ENCODE measurements around the gene TFAP2B. TPM values are rescaled to one million over a fixed set of nuclear protein-coding genes. Genes with fewer than 3 reads are reported as not detected.

TFAP2B gene
- total RNA-seq, 2 donors from 2014 or later, result not detected

DNA sequence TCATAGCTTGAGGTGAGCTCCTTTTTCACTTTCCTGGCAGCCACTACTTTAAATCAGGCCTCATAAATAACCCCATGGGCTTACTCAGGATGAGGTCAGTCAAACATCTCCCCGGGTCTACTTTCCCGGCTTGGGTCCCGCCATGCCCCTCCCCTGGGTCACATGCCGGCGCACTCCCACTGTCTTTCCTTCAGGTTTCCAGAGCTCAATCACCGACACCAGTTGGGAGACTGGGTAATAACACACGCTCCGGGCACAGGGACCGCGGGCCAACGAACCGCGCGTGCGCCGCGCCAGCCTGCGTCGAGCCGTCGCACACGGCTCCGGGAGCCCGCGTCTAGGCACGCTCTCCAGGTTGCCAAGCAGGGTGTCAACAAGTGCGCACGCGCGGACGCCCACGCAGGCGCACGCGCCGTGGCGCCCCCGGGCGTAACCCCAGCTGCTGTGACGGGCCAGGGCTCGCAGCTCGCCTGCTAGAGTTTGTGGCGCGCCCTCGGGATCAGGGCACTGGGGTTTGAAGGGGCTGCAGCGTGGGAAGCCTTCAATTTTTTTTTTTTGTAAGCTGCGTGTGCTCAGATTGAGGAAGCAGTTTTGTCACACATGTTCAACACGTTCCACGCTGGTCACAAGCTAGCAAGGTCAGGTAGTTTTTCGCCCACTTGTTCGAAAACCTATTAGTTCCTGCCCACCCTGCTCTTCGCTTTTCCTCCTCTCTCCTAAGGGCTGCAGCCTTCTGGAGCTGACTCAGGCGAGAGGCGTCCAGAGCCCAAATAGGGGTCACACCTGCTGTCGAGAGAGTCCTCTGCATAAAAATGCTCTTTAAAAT, 31.8 kb downstream of the TFAP2B start:
- 1 to 7% methylated on average over 21 to 55 of the region's 55 CpGs for WGBS, 2 experiments (ENCODE audit: insufficient coverage in 1 of 2, insufficient read length in 1 of 2)
- Mint-ChIP-seq H3K4me3 (peak overlapping the region; percentile 52), H3K4me1 (peaks cover 35% of the 10 kb centered on the region), H3K27me3 (ENCODE audit: insufficient read depth) (peaks cover 97% of the 10 kb centered on the region), H3K36me3 (ENCODE audit: low read depth) (no peaks in the 10 kb centered on the region), H3K9me3 (no peaks in the 10 kb centered on the region), H3K27ac (no peak overlapping the region)
- H3K36me3 ChIP-seq (ENCODE audit: control insufficient read depth, insufficient read depth, low read length), result no peaks in the 10 kb centered on the region
- H3K9me3 ChIP-seq (ENCODE audit: control insufficient read depth, low read length), result no peaks in the 10 kb centered on the region
- no peak overlapping the region for H3K9ac ChIP-seq (ENCODE audit: extremely low read depth, low read length, poor library complexity, severe bottlenecking)
- peak overlapping the region; percentile 79 for H3K4me3 ChIP-seq (ENCODE audit: low read length)
- no peaks in the 10 kb centered on the region for H3K4me1 ChIP-seq (ENCODE audit: control insufficient read depth, insufficient read depth, low read length)
- TF ChIP-seq, protein P1, sequence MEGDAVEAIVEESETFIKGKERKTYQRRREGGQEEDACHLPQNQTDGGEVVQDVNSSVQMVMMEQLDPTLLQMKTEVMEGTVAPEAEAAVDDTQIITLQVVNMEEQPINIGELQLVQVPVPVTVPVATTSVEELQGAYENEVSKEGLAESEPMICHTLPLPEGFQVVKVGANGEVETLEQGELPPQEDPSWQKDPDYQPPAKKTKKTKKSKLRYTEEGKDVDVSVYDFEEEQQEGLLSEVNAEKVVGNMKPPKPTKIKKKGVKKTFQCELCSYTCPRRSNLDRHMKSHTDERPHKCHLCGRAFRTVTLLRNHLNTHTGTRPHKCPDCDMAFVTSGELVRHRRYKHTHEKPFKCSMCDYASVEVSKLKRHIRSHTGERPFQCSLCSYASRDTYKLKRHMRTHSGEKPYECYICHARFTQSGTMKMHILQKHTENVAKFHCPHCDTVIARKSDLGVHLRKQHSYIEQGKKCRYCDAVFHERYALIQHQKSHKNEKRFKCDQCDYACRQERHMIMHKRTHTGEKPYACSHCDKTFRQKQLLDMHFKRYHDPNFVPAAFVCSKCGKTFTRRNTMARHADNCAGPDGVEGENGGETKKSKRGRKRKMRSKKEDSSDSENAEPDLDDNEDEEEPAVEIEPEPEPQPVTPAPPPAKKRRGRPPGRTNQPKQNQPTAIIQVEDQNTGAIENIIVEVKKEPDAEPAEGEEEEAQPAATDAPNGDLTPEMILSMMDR (conservative IDR thresholded peaks at IDR 0.05), result no peak
- no peak overlapping the region for H3K27ac ChIP-seq (ENCODE audit: low read depth, low read length)
- peak; percentile 87 for DNase-seq
- H3K27me3 ChIP-seq (ENCODE audit: control insufficient read depth, insufficient read depth, low read length, poor library complexity, severe bottlenecking), result peaks cover 99% of the 10 kb centered on the region

- Histone ChIP-seq H3K4me3 (ENCODE audit: low read length) (peak overlapping the region; percentile 79), H3K9ac (ENCODE audit: extremely low read depth, low read length, poor library complexity, severe bottlenecking) (no peak overlapping the region)
- 11 to 25% methylated on average over 17 to 31 of the region's 31 CpGs for WGBS, 2 experiments (ENCODE audit: insufficient coverage in 1 of 2, insufficient read length in 1 of 2)
These were observed 32.6 kb downstream of the TFAP2B start for GRCh38 chr6:50851049-50851845.

DNA sequence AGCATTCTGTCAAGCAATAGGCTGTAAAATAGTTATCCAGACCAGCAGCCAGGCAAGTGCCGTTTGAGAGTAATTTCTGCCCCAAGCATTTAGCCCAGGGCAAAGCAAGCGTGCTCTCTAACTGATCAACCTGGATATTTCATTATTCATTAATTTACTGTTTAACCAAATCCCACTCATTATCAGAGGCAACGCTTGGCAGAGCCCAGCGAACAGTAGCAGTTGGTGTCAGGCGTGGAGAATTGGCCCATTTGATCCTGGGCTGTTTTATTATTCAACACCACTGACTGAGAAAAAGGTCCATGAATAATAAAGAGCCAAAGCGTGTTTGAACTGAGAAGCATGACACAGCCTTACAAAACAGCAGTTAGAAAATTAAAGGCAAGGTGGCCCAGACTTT, 35.3 kb downstream of the TFAP2B start:
- no peaks in the 10 kb centered on the region for H3K36me3 Mint-ChIP-seq (ENCODE audit: low read depth)
- H3K27me3 Mint-ChIP-seq (ENCODE audit: insufficient read depth), result peaks cover 93% of the 10 kb centered on the region
- TF ChIP-seq, protein P1 (conservative IDR thresholded peaks at IDR 0.05), result no peak
- H3K4me3 Mint-ChIP-seq, result no peak overlapping the region
- WGBS, 2 experiments (ENCODE audit: insufficient coverage in 1 of 2, insufficient read length in 1 of 2), result 38 to 47% methylated on average over 1 to 6 of the region's 6 CpGs
- no peaks in the 10 kb centered on the region for H3K9me3 Mint-ChIP-seq
- no peak for DNase-seq
- Histone ChIP-seq H3K36me3 (ENCODE audit: control insufficient read depth, insufficient read depth, low read length) (no peaks in the 10 kb centered on the region), H3K4me1 (ENCODE audit: control insufficient read depth, insufficient read depth, low read length) (no peaks in the 10 kb centered on the region), H3K27ac (ENCODE audit: low read depth, low read length) (peak overlapping the region; percentile 27), H3K27me3 (ENCODE audit: control insufficient read depth, insufficient read depth, low read length, poor library complexity, severe bottlenecking) (peaks cover 84% of the 10 kb centered on the region), H3K4me3 (ENCODE audit: low read length) (no peak overlapping the region), H3K9ac (ENCODE audit: extremely low read depth, low read length, poor library complexity, severe bottlenecking) (no peak overlapping the region), H3K9me3 (ENCODE audit: control insufficient read depth, low read length) (no peaks in the 10 kb centered on the region)
- no peak overlapping the region for H3K27ac Mint-ChIP-seq
- peaks cover 21% of the 10 kb centered on the region for H3K4me1 Mint-ChIP-seq

More at GRCh38 chr6:50851049-50851845, 32.6 kb downstream of the TFAP2B start:
- Histone ChIP-seq H3K27ac (ENCODE audit: low read depth, low read length) (no peak overlapping the region), H3K9me3 (ENCODE audit: control insufficient read depth, low read length) (no peaks in the 10 kb centered on the region), H3K4me1 (ENCODE audit: control insufficient read depth, insufficient read depth, low read length) (no peaks in the 10 kb centered on the region), H3K27me3 (ENCODE audit: control insufficient read depth, insufficient read depth, low read length, poor library complexity, severe bottlenecking) (peaks cover 96% of the 10 kb centered on the region), H3K36me3 (ENCODE audit: control insufficient read depth, insufficient read depth, low read length) (no peaks in the 10 kb centered on the region)
- Mint-ChIP-seq H3K36me3 (ENCODE audit: low read depth) (no peaks in the 10 kb centered on the region), H3K4me1 (peaks cover 29% of the 10 kb centered on the region), H3K27me3 (ENCODE audit: insufficient read depth) (peaks cover 96% of the 10 kb centered on the region), H3K9me3 (no peaks in the 10 kb centered on the region), H3K4me3 (peak overlapping the region; percentile 52), H3K27ac (no peak overlapping the region)
- DNase-seq, result no peak
- TF ChIP-seq, protein P1 (conservative IDR thresholded peaks at IDR 0.05), result no peak

Data from endodermal cell (in vitro differentiated cells).